Kidney glomerular epithelial cell (primary cell): ENCODE measurements around the gene HACD1.
A peak's percentile ranks its signal among the peaks of the same experiment; 100 is the strongest.

Source experiments
- DNase-seq: peaks from one replicate; lab custom pipeline; 2025; lab: John Stamatoyannopoulos, UW

HACD1 gene

GRCh38 chr10:17617031-17617911, at the start of gene HACD1:
Gene HACD1 (minus strand): TSS chr10:17617374. CDS start chr10:17617339, 35 bp downstream.
- DNase-seq: peak; percentile 53

- peak; percentile 72 for DNase-seq
These were observed 48.6 kb upstream of the HACD1 start for GRCh38 chr10:17665747-17666146.

- DNase-seq: no peak
These were observed 46.3 kb upstream of the HACD1 start for GRCh38 chr10:17663450-17663849.

GRCh38 chr10:17662193-17663138, 45.3 kb upstream of the HACD1 start:
- no peak for DNase-seq

GRCh38 chr10:17661510-17661909, 44.3 kb upstream of the HACD1 start:
- no peak for DNase-seq

- DNase-seq: no peak
These were observed 43.7 kb upstream of the HACD1 start for GRCh38 chr10:17660921-17661320.

GRCh38 chr10:17659365-17659764, 42.2 kb upstream of the HACD1 start:
- no peak for DNase-seq

- DNase-seq: no peak
These were observed 39.9 kb upstream of the HACD1 start for GRCh38 chr10:17657103-17657500.

- DNase-seq: no peak
These were observed 38.5 kb upstream of the HACD1 start for GRCh38 chr10:17655567-17656146.

- DNase-seq: no peak
These were observed 37.8 kb upstream of the HACD1 start for GRCh38 chr10:17655009-17655408.

- DNase-seq: no peak
These were observed 35.4 kb upstream of the HACD1 start for GRCh38 chr10:17652585-17652984.

GRCh38 chr10:17651896-17652295, 34.7 kb upstream of the HACD1 start:
- no peak for DNase-seq

GRCh38 chr10:17650416-17650815, 33.2 kb upstream of the HACD1 start:
- no peak for DNase-seq

GRCh38 chr10:17649836-17650235, 32.7 kb upstream of the HACD1 start:
- no peak for DNase-seq

GRCh38 chr10:17649052-17649451, 31.9 kb upstream of the HACD1 start:
- DNase-seq: no peak

- no peak for DNase-seq
These were observed 31.3 kb upstream of the HACD1 start for GRCh38 chr10:17648243-17649035.

GRCh38 chr10:17647326-17647725, 30.2 kb upstream of the HACD1 start:
- no peak for DNase-seq

GRCh38 chr10:17645621-17646345, 28.6 kb upstream of the HACD1 start:
- no peak for DNase-seq

- DNase-seq: no peak
These were observed 27.3 kb upstream of the HACD1 start for GRCh38 chr10:17644485-17644943.

- peak; percentile 97 for DNase-seq
These were observed 26.7 kb upstream of the HACD1 start, which contains the start of gene STAM for GRCh38 chr10:17643755-17644484. Gene STAM (plus strand): TSS chr10:17644151. CDS start chr10:17644340, 189 bp downstream.
